Keratinocyte (primary cell): Measurements from ENCODE around the gene CTSD. TPM values are rescaled to one million over a fixed set of nuclear protein-coding genes. Genes with fewer than 3 reads are reported as not detected.

Experiments
- DNase-seq: peaks from one replicate; pipeline ENCODE4 v3.0.0-alpha.2; 2011; ENCODE audit warnings: low read depth, missing footprints, low spot score
- FAIRE-seq: peaks from 2 replicates; lab custom pipeline; 2011; peaks lifted over from hg19 to GRCh38; lab: Jason Lieb, UNC
- H2AFZ ChIP-seq: 2 replicates; pipeline ENCODE4 v1.6.0; 2012; ENCODE audit warnings: low read length, control low read depth, inconsistent platforms; ENCODE audit not compliant: control insufficient read depth
- H3K27ac ChIP-seq: 2 replicates; pipeline ENCODE4 v1.5.1; 2011; ENCODE audit warnings: low read length; ENCODE audit not compliant: control insufficient read depth, insufficient read depth
- H3K27me3 ChIP-seq: 3 replicates; pipeline ENCODE4 v1.6.0; 2011; ENCODE audit warnings: low read length; ENCODE audit not compliant: control insufficient read depth, insufficient read depth; ENCODE audit errors: extremely low read depth
- H3K36me3 ChIP-seq, 2 experiments: 2 replicates in 1 of 2; 3 replicates in 1 of 2; pipeline ENCODE4 v1.5.1; 2011; ENCODE audit warnings: low read length in 2 of 2, mild to moderate bottlenecking in 1 of 2; ENCODE audit not compliant: control insufficient read depth in 2 of 2, insufficient read depth in 2 of 2; ENCODE audit errors: extremely low read depth in 1 of 2
- H3K4me1 ChIP-seq: 3 replicates; pipeline ENCODE4 v1.5.1; 2011; ENCODE audit warnings: low read length; ENCODE audit not compliant: control insufficient read depth, insufficient read depth; ENCODE audit errors: extremely low read depth
- H3K4me2 ChIP-seq: 3 replicates; pipeline ENCODE4 v1.6.0; 2011; ENCODE audit warnings: low read depth, low read length; ENCODE audit not compliant: control insufficient read depth, insufficient read depth; ENCODE audit errors: extremely low read depth
- H3K4me3 ChIP-seq, 3 experiments: fragments of 200-600 bp in 1 of 3; sonication (generic) in 1 of 3; 2 replicates in 2 of 3; 3 replicates in 1 of 3; pipeline ENCODE4 v1.5.1; 2011 to 2016; ENCODE audit warnings: low read length in 3 of 3, mild to moderate bottlenecking in 3 of 3, control low read depth in 2 of 3, inconsistent platforms in 1 of 3, low read depth in 1 of 3, mixed read lengths in 1 of 3, mixed run types in 1 of 3, moderate library complexity in 1 of 3; ENCODE audit not compliant: control insufficient read depth in 2 of 3, insufficient read depth in 2 of 3; ENCODE audit errors: extremely low read depth in 1 of 3
- H3K79me2 ChIP-seq: 2 replicates; pipeline ENCODE4 v1.6.0; 2012; ENCODE audit warnings: low read length; ENCODE audit not compliant: control insufficient read depth, insufficient read depth
- H3K9ac ChIP-seq: 3 replicates; pipeline ENCODE4 v1.6.0; 2011; ENCODE audit warnings: low read length; ENCODE audit not compliant: control insufficient read depth, insufficient read depth; ENCODE audit errors: extremely low read depth
- H3K9me1 ChIP-seq: 3 replicates; pipeline ENCODE4 v1.6.0; 2011; ENCODE audit warnings: low read length; ENCODE audit not compliant: control insufficient read depth, insufficient read depth; ENCODE audit errors: extremely low read depth
- H3K9me3 ChIP-seq: 2 replicates; pipeline ENCODE4 v1.5.1; 2012; ENCODE audit warnings: low read depth, low read length; ENCODE audit not compliant: control insufficient read depth
- H4K20me1 ChIP-seq: 3 replicates; pipeline ENCODE4 v1.6.0; 2011; ENCODE audit warnings: low read length; ENCODE audit not compliant: control insufficient read depth, insufficient read depth; ENCODE audit errors: extremely low read depth
- EZH2 ChIP-seq: IDR thresholded peaks from one replicate; pipeline ENCODE4 v1.6.1; 2012; ENCODE audit warnings: inconsistent platforms, mild to moderate bottlenecking, low read length, moderate library complexity
- dilution Hi-C: fragments of 300-500 bp; cut with MboI; formaldehyde crosslinking; loops from one replicate; pipeline ENCODE4 v1.7.0; 2020; ENCODE audit warnings: low sequenced_read_pairs; ENCODE audit not compliant: extremely low pct_ligation_motif_present
- polyA plus RNA-seq, 5 experiments: library from polyadenylated mRNA; depleted of rRNA in 3 of 5; stranded (reverse) in 3 of 5; stranded (forward) in 1 of 5; unstranded in 1 of 5; fragments of >200 nt; gene quantifications; 1 replicate in 1 of 5; 2 replicates in 3 of 5; 3 replicates in 1 of 5; pipeline versions ENCODE4 v1.2.1 to v1.2.3, GENCODE V29; 2011 to 2012; ENCODE audit warnings: missing spikeins in 2 of 5, low read depth in 1 of 5, low replicate concordance in 1 of 5
- TF ChIP-seq, protein P1 (sequence below), 3 experiments: IDR thresholded peaks in 1 of 3; conservative IDR thresholded peaks in 1 of 3; optimal IDR thresholded peaks in 1 of 3; 2 replicates in 2 of 3; 3 replicates in 1 of 3; pipeline versions ENCODE3 to v1.5.1; 2011; ENCODE audit warnings: low read length in 3 of 3, mild to moderate bottlenecking in 3 of 3, moderate library complexity in 2 of 3, control low read depth in 1 of 3, inconsistent platforms in 1 of 3; ENCODE audit not compliant: insufficient read depth in 2 of 3; ENCODE audit errors: extremely low read depth in 1 of 3

CTSD gene
- polyA plus RNA-seq, 1 donor (not counting 4 experiments of a cell fraction or from before 2014, with no cell fraction given), result 152 TPM

DNA sequence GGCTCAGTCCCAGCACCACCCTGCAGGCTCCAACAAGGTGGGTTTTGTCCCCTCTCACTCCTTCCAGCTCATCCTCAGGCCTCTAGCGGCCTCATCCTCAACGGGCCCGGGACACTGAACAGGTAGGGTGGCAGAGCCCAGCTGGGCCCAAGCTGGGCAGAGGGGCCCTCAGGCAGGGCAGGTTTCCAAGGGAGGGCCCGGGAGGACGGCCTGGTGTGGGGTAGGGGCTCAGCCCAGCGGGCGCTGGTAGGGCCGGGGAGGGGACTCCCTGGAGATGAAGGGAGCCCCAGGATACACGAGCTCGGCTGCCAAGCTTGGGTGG is 10.9 kb downstream of the CTSD start:
- Histone ChIP-seq H3K9me1 (no peaks in the 10 kb centered on the region), H3K9ac (no peak overlapping the region), H3K27ac (no peak overlapping the region), H3K36me3 (peaks cover 0 to 27% of the 10 kb centered on the region in 2 experiments), H2AFZ (no peak overlapping the region), H3K27me3 (peaks cover 23% of the 10 kb centered on the region), H3K4me2 (no peak overlapping the region), H3K79me2 (no peaks in the 10 kb centered on the region), H3K4me3 (no peak overlapping the region), H3K4me1 (peaks cover 14% of the 10 kb centered on the region), H4K20me1 (no peaks in the 10 kb centered on the region), H3K9me3 (no peaks in the 10 kb centered on the region)
- dilution Hi-C loops, result no loop called here
- no peak for TF ChIP-seq EZH2
- TF ChIP-seq, protein P1, sequence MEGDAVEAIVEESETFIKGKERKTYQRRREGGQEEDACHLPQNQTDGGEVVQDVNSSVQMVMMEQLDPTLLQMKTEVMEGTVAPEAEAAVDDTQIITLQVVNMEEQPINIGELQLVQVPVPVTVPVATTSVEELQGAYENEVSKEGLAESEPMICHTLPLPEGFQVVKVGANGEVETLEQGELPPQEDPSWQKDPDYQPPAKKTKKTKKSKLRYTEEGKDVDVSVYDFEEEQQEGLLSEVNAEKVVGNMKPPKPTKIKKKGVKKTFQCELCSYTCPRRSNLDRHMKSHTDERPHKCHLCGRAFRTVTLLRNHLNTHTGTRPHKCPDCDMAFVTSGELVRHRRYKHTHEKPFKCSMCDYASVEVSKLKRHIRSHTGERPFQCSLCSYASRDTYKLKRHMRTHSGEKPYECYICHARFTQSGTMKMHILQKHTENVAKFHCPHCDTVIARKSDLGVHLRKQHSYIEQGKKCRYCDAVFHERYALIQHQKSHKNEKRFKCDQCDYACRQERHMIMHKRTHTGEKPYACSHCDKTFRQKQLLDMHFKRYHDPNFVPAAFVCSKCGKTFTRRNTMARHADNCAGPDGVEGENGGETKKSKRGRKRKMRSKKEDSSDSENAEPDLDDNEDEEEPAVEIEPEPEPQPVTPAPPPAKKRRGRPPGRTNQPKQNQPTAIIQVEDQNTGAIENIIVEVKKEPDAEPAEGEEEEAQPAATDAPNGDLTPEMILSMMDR (optimal IDR thresholded peaks at IDR 0.05 in 1 of 3, IDR thresholded peaks at IDR 0.05 in 1 of 3, conservative IDR thresholded peaks at IDR 0.05 in 1 of 3; ENCODE audit: extremely low read depth in 1 of 3, insufficient read depth in 2 of 3, low read length in 3 of 3), result no peak
- FAIRE-seq, result no peak
- DNase-seq, result no peak

DNA sequence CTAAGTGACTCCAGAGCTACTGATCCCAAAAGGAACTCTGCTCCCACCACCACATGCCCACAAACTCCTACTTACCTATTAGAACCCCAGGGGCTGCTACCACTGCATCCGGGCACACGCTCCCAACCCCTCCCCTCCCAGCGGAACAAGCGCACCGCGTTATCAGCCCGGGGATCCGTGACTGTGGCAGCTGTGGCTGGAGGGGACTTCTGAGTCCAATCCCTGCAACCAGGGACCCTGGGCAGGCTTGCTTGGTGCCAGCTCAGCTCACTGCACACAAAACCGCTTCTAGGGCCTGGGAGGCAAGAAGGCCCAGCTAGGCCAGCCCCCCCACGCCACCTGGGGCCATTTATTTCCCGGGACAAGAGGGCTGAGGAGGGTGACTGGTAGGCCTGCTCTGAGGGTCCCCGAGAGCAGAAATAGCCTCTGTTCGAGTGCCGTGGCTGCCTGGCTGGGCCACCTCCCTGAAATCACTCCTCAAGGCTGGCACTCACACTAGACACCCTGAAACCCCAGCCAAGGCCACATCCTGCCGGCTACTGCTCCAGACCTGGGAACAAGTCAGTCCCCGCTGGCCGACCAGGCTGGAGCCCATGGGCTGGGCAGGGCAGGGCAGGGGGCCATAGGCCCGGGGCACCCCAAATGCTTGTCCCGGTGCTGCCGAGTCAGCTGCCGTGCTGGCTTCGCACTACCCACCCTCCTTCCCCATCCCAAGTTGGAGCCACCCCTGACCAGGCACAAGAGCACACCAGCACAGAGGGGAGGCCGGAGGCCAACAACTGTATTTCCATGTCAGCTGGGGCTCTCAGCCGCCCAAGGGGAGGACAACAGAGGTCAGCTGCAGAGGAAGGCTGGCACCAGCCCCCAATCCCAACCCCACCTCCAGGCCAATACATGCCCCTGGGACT is 11.5 kb downstream of the CTSD start:
- Histone ChIP-seq H3K79me2 (no peaks in the 10 kb centered on the region), H4K20me1 (no peaks in the 10 kb centered on the region), H3K4me1 (peaks cover 14% of the 10 kb centered on the region), H3K36me3 (peaks cover 0 to 24% of the 10 kb centered on the region in 2 experiments), H3K27me3 (peaks cover 28% of the 10 kb centered on the region), H3K9me3 (no peaks in the 10 kb centered on the region), H2AFZ (no peak overlapping the region), H3K27ac (no peak overlapping the region), H3K4me3 (no peak overlapping the region), H3K4me2 (no peak overlapping the region), H3K9ac (no peak overlapping the region), H3K9me1 (no peaks in the 10 kb centered on the region)
- TF ChIP-seq EZH2, result no peak
- TF ChIP-seq, protein P1 (optimal IDR thresholded peaks at IDR 0.05 in 1 of 3, IDR thresholded peaks at IDR 0.05 in 1 of 3, conservative IDR thresholded peaks at IDR 0.05 in 1 of 3; ENCODE audit: extremely low read depth in 1 of 3, insufficient read depth in 2 of 3, low read length in 3 of 3), result no peak
- dilution Hi-C loops, result no loop called here
- no peak for FAIRE-seq
- no peak for DNase-seq
